ENCODE measurements around the gene TMA7. TPM values are rescaled to one million over a fixed set of nuclear protein-coding genes. Genes with fewer than 3 reads are reported as not detected.

TMA7 gene
- total and polyA plus RNA-seq, 2 donors (not counting 3 experiments of a cell fraction or from before 2014, with no cell fraction given) = 137 to 306 TPM

DNA sequence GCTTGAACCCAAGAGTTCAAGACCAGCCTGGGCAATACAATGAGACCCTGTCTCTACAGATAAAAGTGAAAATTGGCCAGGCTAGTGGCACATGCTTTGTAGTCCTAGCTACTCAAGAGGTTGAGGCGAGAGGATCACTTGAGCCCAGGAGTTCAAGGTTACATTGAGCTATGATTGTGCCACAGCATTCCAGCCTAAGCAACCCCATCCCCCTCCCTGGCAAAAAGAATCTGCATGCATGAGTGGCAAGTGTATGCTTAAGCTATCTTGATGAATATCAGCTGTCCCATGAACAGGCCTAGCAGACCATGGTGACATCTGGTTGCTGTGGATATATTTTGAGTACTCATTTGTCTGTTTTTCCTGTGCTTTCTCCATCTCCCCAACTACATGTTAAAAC, 11.2 kb downstream of the TMA7 start:
- CTCF ChIA-PET = interaction anchor here (0.6 to 8.8 kb wide), 3 partner anchors 16 to 221 kb away, joined by 3 to 83 read pairs (median 3); no protein-coding TSS in a partner anchor

More for the DNA sequence above, 11.2 kb downstream of the TMA7 start:
- Histone ChIP-seq H3K79me2 (ENCODE audit: control insufficient read depth, insufficient read depth, low read length) (peaks cover 18% of the 10 kb centered on the region), H3K36me3 (ENCODE audit: control insufficient read depth in 2 of 2, extremely low read depth in 1 of 2, insufficient read depth in 2 of 2, low read length in 2 of 2) (peaks cover 5 to 10% of the 10 kb centered on the region in 2 experiments), H3K9me1 (replicated peaks; ENCODE audit: control insufficient read depth, extremely low read depth, insufficient read depth, low read length) (no peaks in the 10 kb centered on the region), H3K4me1 (ENCODE audit: control insufficient read depth, extremely low read depth, insufficient read depth, low read length) (peaks cover 8% of the 10 kb centered on the region), H2AFZ (ENCODE audit: low read depth, low read length) (no peak overlapping the region), H3K27ac (ENCODE audit: insufficient read depth, low read depth, low read length) (no peak overlapping the region), H3K4me2 (ENCODE audit: insufficient read depth, low read length) (no peak overlapping the region), H3K4me3 (replicated peaks in 1 of 3; ENCODE audit: insufficient read depth in 1 of 3, low read depth in 1 of 3, low read length in 3 of 3) (no peak overlapping the region), H3K9ac (replicated peaks; ENCODE audit: extremely low read depth, insufficient read depth, low read length) (no peak overlapping the region), H3K9me3 (replicated peaks; ENCODE audit: control insufficient read depth, insufficient read depth, low read length) (no peaks in the 10 kb centered on the region), H4K20me1 (replicated peaks; ENCODE audit: control insufficient read depth, extremely low read depth, insufficient read depth, low read length) (no peaks in the 10 kb centered on the region), H3K27me3 (ENCODE audit: control insufficient read depth in 2 of 2, insufficient read depth in 2 of 2, low read length in 2 of 2) (no peaks in the 10 kb centered on the region)
- DNase-seq (ENCODE audit: low read depth, low spot score) (no peak), FAIRE-seq (no peak)
- TF ChIP-seq EZH2 (IDR thresholded peaks at IDR 0.05; ENCODE audit: borderline replicate concordance, low read depth, low read length, severe bottlenecking) (no peak), FOS (IDR thresholded peaks at IDR 0.05; ENCODE audit: borderline replicate concordance, insufficient read depth, low read length) (no peak), MYC (IDR thresholded peaks at IDR 0.05; ENCODE audit: low read depth, low read length) (no peak), POLR2AphosphoS5 (IDR thresholded peaks at IDR 0.05; ENCODE audit: insufficient read depth, low read depth, low read length) (no peak), GATA2 (IDR thresholded peaks at IDR 0.05; ENCODE audit: insufficient read depth, insufficient read length, low read depth, low read length) (no peak), JUN (IDR thresholded peaks at IDR 0.05; ENCODE audit: borderline replicate concordance, insufficient read depth, insufficient read length, low read depth) (no peak), POLR2A (IDR thresholded peaks at IDR 0.05; ENCODE audit: low read depth, low read length) (no peak)
- TF ChIP-seq, protein P1, sequence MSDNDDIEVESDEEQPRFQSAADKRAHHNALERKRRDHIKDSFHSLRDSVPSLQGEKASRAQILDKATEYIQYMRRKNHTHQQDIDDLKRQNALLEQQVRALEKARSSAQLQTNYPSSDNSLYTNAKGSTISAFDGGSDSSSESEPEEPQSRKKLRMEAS (IDR thresholded peaks at IDR 0.05; ENCODE audit: insufficient read depth, insufficient read length) = no peak
- TF ChIP-seq, protein P2, sequence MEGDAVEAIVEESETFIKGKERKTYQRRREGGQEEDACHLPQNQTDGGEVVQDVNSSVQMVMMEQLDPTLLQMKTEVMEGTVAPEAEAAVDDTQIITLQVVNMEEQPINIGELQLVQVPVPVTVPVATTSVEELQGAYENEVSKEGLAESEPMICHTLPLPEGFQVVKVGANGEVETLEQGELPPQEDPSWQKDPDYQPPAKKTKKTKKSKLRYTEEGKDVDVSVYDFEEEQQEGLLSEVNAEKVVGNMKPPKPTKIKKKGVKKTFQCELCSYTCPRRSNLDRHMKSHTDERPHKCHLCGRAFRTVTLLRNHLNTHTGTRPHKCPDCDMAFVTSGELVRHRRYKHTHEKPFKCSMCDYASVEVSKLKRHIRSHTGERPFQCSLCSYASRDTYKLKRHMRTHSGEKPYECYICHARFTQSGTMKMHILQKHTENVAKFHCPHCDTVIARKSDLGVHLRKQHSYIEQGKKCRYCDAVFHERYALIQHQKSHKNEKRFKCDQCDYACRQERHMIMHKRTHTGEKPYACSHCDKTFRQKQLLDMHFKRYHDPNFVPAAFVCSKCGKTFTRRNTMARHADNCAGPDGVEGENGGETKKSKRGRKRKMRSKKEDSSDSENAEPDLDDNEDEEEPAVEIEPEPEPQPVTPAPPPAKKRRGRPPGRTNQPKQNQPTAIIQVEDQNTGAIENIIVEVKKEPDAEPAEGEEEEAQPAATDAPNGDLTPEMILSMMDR (IDR thresholded peaks at IDR 0.05; ENCODE audit: extremely low read depth in 1 of 2, insufficient read depth in 1 of 2, low read depth in 1 of 2, low read length in 2 of 2) = no peak
- POLR2A ChIA-PET = no interaction called here
- BruUV-seq (replicated peaks) = no TSS peak
- dilution Hi-C loops (cut with MboI; ENCODE audit: extremely low pct_ligation_motif_present, low sequenced_read_pairs) (no loop called here), intact Hi-C loops (cut with micrococcal nuclease) (no loop called here)

Measured in endothelial cell of umbilical vein (primary cell).